Gastroesophageal sphincter (tissue), 4 donors: ENCODE measurements around the gene GPR12. TPM values are rescaled to one million over a fixed set of nuclear protein-coding genes. Genes with fewer than 3 reads are reported as not detected.

Source experiments
- ATAC-seq: fragments of 150-250 bp; one replicate; pipeline ENCODE4 v1.9.1; 2016; ENCODE audit warnings: mild to moderate bottlenecking, moderate library complexity
- H3K27ac ChIP-seq, 4 donors: fragments of 200-600 bp; sonication (generic) in 3 of 4; 1 replicate in 3 of 4; 2 replicates in 1 of 4; pipeline ENCODE4 v1.5.1; 2016 to 2019
- H3K27me3 ChIP-seq: fragments of 200-600 bp; sonication (generic); one replicate; pipeline ENCODE4 v1.5.1; 2019
- H3K36me3 ChIP-seq, 2 donors: fragments of 200-600 bp; sonication (generic); one replicate each; pipeline ENCODE4 v1.5.1; 2019; ENCODE audit warnings: control low read depth in 1 of 2
- H3K4me1 ChIP-seq, 3 donors: fragments of 200-600 bp; sonication (generic); 1 replicate in 2 of 3; 2 replicates in 1 of 3; pipeline ENCODE4 v1.5.1; 2016 to 2019; ENCODE audit warnings: control low read depth in 2 of 3
- H3K4me3 ChIP-seq, 2 donors: fragments of 200-600 bp; sonication (generic); one replicate each; pipeline ENCODE4 v1.5.1; 2019; ENCODE audit warnings: mild to moderate bottlenecking in 1 of 2, moderate library complexity in 1 of 2
- H3K9me3 ChIP-seq, 3 donors: fragments of 200-600 bp; sonication (generic); one replicate each; pipeline ENCODE4 v1.5.1; 2017 to 2019; ENCODE audit warnings: control low read depth in 2 of 3
- EP300 ChIP-seq: sonication (generic); formaldehyde crosslinking; IDR thresholded peaks from one replicate; pipeline ENCODE4 v1.6.1; 2017; ENCODE audit warnings: antibody characterized with exemption, mild to moderate bottlenecking
- POLR2A ChIP-seq, 2 donors: fragments of 450-650 bp; IDR thresholded peaks; one replicate each; pipeline ENCODE4 v1.6.1; 2017; ENCODE audit warnings: antibody characterized with exemption in 2 of 2, mild to moderate bottlenecking in 2 of 2, moderate library complexity in 1 of 2
- POLR2AphosphoS5 ChIP-seq: sonication (generic); formaldehyde crosslinking; IDR thresholded peaks from one replicate; pipeline ENCODE4 v1.6.1; 2017; ENCODE audit warnings: antibody characterized with exemption
- WGBS, 2 donors: methylation state at CpG; one replicate each; pipeline ENCODE4 v1.1.5; 2018; ENCODE audit warnings: low coverage in 1 of 2; 5-methylcytosine and 5-hydroxymethylcytosine counted together
- total RNA-seq, 4 donors: library from RNA; depleted of rRNA; stranded (reverse); fragments of >200 nt; gene quantifications; one replicate each; pipeline ENCODE4 v1.1.0, GENCODE V29; 2016
- TF ChIP-seq, protein P1 (sequence below), 4 experiments: fragments of 200-600 bp in 2 of 4; fragments of 450-650 bp in 2 of 4; sonication (generic) in 1 of 4; IDR thresholded peaks; one replicate each; pipeline ENCODE4 v1.5.1; 2017 to 2019; ENCODE audit warnings: antibody characterized with exemption in 4 of 4, mild to moderate bottlenecking in 2 of 4, moderate library complexity in 2 of 4

Gene GPR12
- total RNA-seq, 4 donors from 2014 or later = 0.50 TPM; not detected in 3

DNA sequence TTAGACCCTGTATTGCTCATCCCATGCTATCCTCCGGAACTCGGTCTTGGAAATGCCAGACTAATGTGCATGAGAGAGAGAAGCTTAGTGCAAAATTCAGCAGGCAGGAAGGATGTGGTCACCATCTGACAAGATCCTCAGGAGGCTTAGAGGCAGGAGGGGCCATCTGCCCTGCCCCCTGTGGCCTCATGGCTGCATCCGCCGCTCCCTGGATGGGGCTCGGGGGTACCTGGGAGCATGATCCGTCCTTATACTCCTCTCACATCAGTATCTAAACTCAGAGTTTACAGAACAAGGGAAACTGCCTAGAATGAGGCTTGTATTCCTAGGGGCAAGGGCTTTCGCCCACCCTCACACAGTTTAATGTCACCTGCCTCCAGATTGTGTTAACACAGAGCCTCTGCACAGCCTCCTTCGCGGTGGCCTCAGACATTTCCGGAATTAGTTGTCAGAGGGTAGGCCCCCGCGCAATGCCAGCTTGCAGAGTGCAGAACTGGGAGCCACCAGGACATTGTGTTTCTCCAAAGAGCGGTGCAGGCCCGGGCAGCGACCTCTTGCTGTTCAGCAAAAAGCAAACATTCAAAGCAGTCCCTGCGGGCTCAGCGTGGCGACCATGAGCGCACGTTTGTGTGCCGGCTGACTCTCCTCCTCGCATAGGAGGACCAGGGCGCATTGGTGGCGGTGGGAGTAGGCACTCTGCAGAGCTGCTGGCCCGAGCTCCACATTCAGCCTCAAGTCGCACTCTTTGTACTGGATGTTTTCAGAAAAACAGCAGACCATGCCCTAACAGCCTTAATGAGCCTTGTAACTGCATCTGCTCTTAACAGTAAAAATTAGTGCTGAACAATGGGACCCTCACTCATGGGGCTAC is 39.1 kb downstream of the GPR12 start:
- Histone ChIP-seq H3K36me3 (no peaks in the 10 kb centered on the region), H3K4me1 (no peaks in the 10 kb centered on the region), H3K9me3 (no peaks in the 10 kb centered on the region), H3K4me3 (no peak overlapping the region), H3K27ac (no peak overlapping the region), H3K27me3 (peaks cover 7% of the 10 kb centered on the region)
- no peak for TF ChIP-seq POLR2A (IDR thresholded peaks at IDR 0.05)
- TF ChIP-seq, protein P1, sequence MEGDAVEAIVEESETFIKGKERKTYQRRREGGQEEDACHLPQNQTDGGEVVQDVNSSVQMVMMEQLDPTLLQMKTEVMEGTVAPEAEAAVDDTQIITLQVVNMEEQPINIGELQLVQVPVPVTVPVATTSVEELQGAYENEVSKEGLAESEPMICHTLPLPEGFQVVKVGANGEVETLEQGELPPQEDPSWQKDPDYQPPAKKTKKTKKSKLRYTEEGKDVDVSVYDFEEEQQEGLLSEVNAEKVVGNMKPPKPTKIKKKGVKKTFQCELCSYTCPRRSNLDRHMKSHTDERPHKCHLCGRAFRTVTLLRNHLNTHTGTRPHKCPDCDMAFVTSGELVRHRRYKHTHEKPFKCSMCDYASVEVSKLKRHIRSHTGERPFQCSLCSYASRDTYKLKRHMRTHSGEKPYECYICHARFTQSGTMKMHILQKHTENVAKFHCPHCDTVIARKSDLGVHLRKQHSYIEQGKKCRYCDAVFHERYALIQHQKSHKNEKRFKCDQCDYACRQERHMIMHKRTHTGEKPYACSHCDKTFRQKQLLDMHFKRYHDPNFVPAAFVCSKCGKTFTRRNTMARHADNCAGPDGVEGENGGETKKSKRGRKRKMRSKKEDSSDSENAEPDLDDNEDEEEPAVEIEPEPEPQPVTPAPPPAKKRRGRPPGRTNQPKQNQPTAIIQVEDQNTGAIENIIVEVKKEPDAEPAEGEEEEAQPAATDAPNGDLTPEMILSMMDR (IDR thresholded peaks at IDR 0.05) = no peak
- TF ChIP-seq EP300 = no peak
- no peak for TF ChIP-seq POLR2AphosphoS5
- peak; percentile 36 for ATAC-seq
- WGBS, 2 donors = 60 to 68% methylated on average over 1 to 6 of the region's 26 CpGs

- TF ChIP-seq POLR2A (IDR thresholded peaks at IDR 0.05) (no peak), POLR2AphosphoS5 (no peak), EP300 (no peak)
- TF ChIP-seq, protein P1 (IDR thresholded peaks at IDR 0.05) = no peak
- no peak for ATAC-seq
- H3K27ac ChIP-seq = no peak overlapping the region
- no peaks in the 10 kb centered on the region for H3K36me3 ChIP-seq
- H3K27me3 ChIP-seq = peaks cover 7% of the 10 kb centered on the region
- no peak overlapping the region for H3K4me3 ChIP-seq
- H3K4me1 ChIP-seq = no peaks in the 10 kb centered on the region
- 46 to 50% methylated on average over 2 of the region's 5 CpGs for WGBS, 2 donors
- H3K9me3 ChIP-seq = no peaks in the 10 kb centered on the region
These were observed 41.1 kb downstream of the GPR12 start for GRCh38 chr13:26719356-26719945.

DNA sequence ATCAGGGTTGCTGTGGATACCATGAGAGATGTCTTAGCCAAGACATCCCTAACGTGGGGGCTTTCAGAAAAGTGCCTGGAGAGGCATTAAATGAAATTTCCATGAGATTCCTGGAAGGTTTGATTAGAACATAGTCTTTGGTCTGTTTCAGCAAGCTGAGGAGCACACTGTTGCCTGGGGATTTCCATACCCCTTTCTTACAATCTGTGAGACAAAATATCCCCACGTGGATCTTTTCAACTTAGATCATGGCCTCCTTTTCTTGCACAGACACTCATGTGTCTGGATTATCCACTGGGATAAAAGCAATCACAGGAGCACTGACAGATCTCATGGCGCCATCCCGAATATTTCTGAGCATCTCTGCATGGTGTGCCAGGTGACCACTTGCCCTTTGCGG is 41.7 kb downstream of the GPR12 start:
- Histone ChIP-seq H3K36me3 (no peaks in the 10 kb centered on the region), H3K9me3 (no peaks in the 10 kb centered on the region), H3K4me1 (no peaks in the 10 kb centered on the region), H3K4me3 (no peak overlapping the region), H3K27me3 (peaks cover 7% of the 10 kb centered on the region), H3K27ac (no peak overlapping the region)
- TF ChIP-seq EP300 = no peak
- no peak for TF ChIP-seq POLR2A (IDR thresholded peaks at IDR 0.05)
- TF ChIP-seq POLR2AphosphoS5 = no peak
- WGBS, 2 donors = 69 to 88% methylated on average over 4 to 5 of the region's 5 CpGs
- ATAC-seq = no peak

DNA sequence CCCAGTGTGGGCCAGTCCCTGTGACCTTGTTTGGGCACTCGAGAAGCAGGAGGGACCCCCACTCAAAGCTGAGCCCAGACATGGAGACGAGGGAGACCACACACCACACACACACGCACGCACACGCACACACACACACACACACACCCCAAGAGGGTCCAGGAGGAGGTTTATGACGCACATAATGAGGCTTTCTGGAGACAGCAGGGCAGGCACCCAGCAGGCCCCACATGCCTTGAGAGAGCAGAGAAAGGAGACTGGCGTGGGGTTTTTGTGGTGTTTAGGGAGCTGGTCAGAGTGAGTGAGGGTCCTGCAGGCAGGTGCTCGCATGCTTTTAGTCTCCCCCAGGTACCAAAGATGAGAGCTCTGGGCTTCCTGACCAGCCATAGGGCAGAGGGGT is 42.4 kb downstream of the GPR12 start:
- TF ChIP-seq POLR2A (IDR thresholded peaks at IDR 0.05) = no peak
- TF ChIP-seq POLR2AphosphoS5 = no peak
- TF ChIP-seq EP300 = no peak
- TF ChIP-seq, protein P1 (IDR thresholded peaks at IDR 0.05) = no peak
- Histone ChIP-seq H3K36me3 (no peaks in the 10 kb centered on the region), H3K27ac (no peak overlapping the region), H3K27me3 (peaks cover 7% of the 10 kb centered on the region), H3K9me3 (no peaks in the 10 kb centered on the region), H3K4me3 (no peak overlapping the region), H3K4me1 (no peaks in the 10 kb centered on the region)
- ATAC-seq = no peak
- WGBS, 2 donors = 83% methylated on average over 1 of the region's 8 CpGs; no CpG with 5 or more reads in 1 of the 2 donors

GRCh38 chr13:26716984-26717383 is 43.6 kb downstream of the GPR12 start:
- ATAC-seq = no peak
- Histone ChIP-seq H3K9me3 (peaks cover 0 to 8% (median 0%) of the 10 kb centered on the region in 3 donors), H3K4me1 (no peaks in the 10 kb centered on the region), H3K36me3 (no peaks in the 10 kb centered on the region), H3K27me3 (peaks cover 7% of the 10 kb centered on the region), H3K4me3 (no peak overlapping the region), H3K27ac (no peak overlapping the region)
- 83% methylated on average over 1 of the region's 3 CpGs; no CpG with 5 or more reads in 1 of the 2 donors for WGBS, 2 donors
- TF ChIP-seq, protein P1 (IDR thresholded peaks at IDR 0.05) = no peak
- TF ChIP-seq POLR2AphosphoS5 = no peak
- no peak for TF ChIP-seq EP300
- no peak for TF ChIP-seq POLR2A (IDR thresholded peaks at IDR 0.05)
